SU-DHL-6 (cell line): ENCODE measurements around the gene CTPS2.

Experiments
- H2AFZ ChIP-seq: fragments of 200-600 bp; sonication (generic); 2 replicates; pipeline ENCODE4 v1.6.1; 2014; ENCODE audit warnings: low read depth, mild to moderate bottlenecking, moderate library complexity, mixed read lengths, antibody characterized with exemption, low read length; ENCODE audit not compliant: severe bottlenecking
- H3F3A ChIP-seq: fragments of 200-600 bp; shearing (Covaris generic); 2 replicates; pipeline ENCODE4 v1.6.0; 2016; ENCODE audit warnings: antibody characterized with exemption, mild to moderate bottlenecking; ENCODE audit not compliant: insufficient read depth
- H3K27ac ChIP-seq: fragments of 200-600 bp; sonication (generic); 2 replicates; pipeline ENCODE4 v1.5.1; 2016; ENCODE audit warnings: low read depth, mild to moderate bottlenecking, low read length, moderate library complexity, mixed read lengths
- H3K27me3 ChIP-seq: fragments of 200-600 bp; sonication (generic), shearing (Covaris generic); 2 replicates; pipeline ENCODE4 v1.6.0; 2014; ENCODE audit warnings: mild to moderate bottlenecking, low read length
- H3K36me3 ChIP-seq: fragments of 200-600 bp; sonication (generic); 2 replicates; pipeline ENCODE4 v1.6.1; 2014; ENCODE audit warnings: mild to moderate bottlenecking, low read length, mixed read lengths
- H3K4me2 ChIP-seq: fragments of 300-600, 200-600 bp; shearing (Covaris generic), sonication (generic); 2 replicates; pipeline ENCODE4 v1.6.0; 2014; ENCODE audit warnings: low read length, low read depth, mild to moderate bottlenecking; ENCODE audit not compliant: poor library complexity, severe bottlenecking
- H3K4me3 ChIP-seq: fragments of 200-600 bp; sonication (generic); 2 replicates; pipeline ENCODE4 v1.5.1; 2014; ENCODE audit warnings: antibody characterized with exemption, low read length, mild to moderate bottlenecking, mixed read lengths; ENCODE audit not compliant: insufficient read depth, poor library complexity, severe bottlenecking
- H3K79me2 ChIP-seq: fragments of 200-600 bp; sonication (generic); 2 replicates; pipeline ENCODE4 v1.6.1; 2014; ENCODE audit warnings: mild to moderate bottlenecking, low read length, moderate library complexity; ENCODE audit not compliant: insufficient read depth
- H3K9ac ChIP-seq: fragments of 200-600 bp; sonication (generic); 2 replicates; pipeline ENCODE4 v1.7.0; 2014; ENCODE audit warnings: mild to moderate bottlenecking, low read length
- H3K9me2 ChIP-seq: fragments of 200-600 bp; sonication (generic); replicated peaks from 2 replicates; pipeline ENCODE4 v1.6.1; 2014; ENCODE audit warnings: low read length; ENCODE audit not compliant: insufficient read depth
- H3K9me3 ChIP-seq: fragments of 200-600 bp; sonication (generic); 2 replicates; pipeline ENCODE4 v1.6.1; 2014; ENCODE audit warnings: low read length, mixed read lengths; ENCODE audit not compliant: insufficient read depth
- H4K20me1 ChIP-seq: fragments of 200-600 bp; sonication (generic); 2 replicates; pipeline ENCODE4 v1.6.1; 2014; ENCODE audit warnings: low read depth, mild to moderate bottlenecking, antibody characterized with exemption, low read length, moderate library complexity, mixed read lengths
- EZH2phosphoT487 ChIP-seq: fragments of 200-600 bp; sonication (generic), shearing (Covaris generic); conservative IDR thresholded peaks from 2 replicates; pipeline ENCODE4 v1.6.1; 2018; ENCODE audit warnings: mild to moderate bottlenecking, antibody characterized with exemption, low read length, moderate library complexity, mixed read lengths

CTPS2 gene

GRCh38 chrX:16544969-16545368 is 167.5 kb downstream of the CTPS2 start:
- Histone ChIP-seq H4K20me1 (no peaks in the 10 kb centered on the region), H3K9ac (no peak overlapping the region), H3K79me2 (no peaks in the 10 kb centered on the region), H2AFZ (no peak overlapping the region), H3K36me3 (no peaks in the 10 kb centered on the region), H3K9me3 (no peaks in the 10 kb centered on the region), H3K4me3 (no peak overlapping the region), H3K27ac (no peak overlapping the region), H3K4me2 (no peak overlapping the region), H3K27me3 (no peaks in the 10 kb centered on the region), H3F3A (no peaks in the 10 kb centered on the region), H3K9me2 (no peaks in the 10 kb centered on the region)
- no peak for TF ChIP-seq EZH2phosphoT487
